H9 (cell line): ENCODE measurements around the gene ARAP1. TPM values are rescaled to one million over a fixed set of nuclear protein-coding genes. Genes with fewer than 3 reads are reported as not detected.

Experiments
- DNase-seq: peaks from one replicate; pipeline ENCODE4 v3.0.0-alpha.2; 2017
- H2AFZ ChIP-seq: one replicate; pipeline ENCODE4 v1.6.1; 2013; ENCODE audit warnings: mild to moderate bottlenecking, low read length, control low read depth, moderate library complexity
- H2AK5ac ChIP-seq: 2 replicates; pipeline ENCODE4 v1.6.1; 2013; ENCODE audit warnings: low read length, control low read depth, mixed read lengths; ENCODE audit not compliant: insufficient read length
- H2BK120ac ChIP-seq: one replicate; pipeline ENCODE4 v1.6.1; 2013; ENCODE audit warnings: low read depth, mild to moderate bottlenecking, low read length, control low read depth, inconsistent platforms; ENCODE audit not compliant: poor library complexity, severe bottlenecking
- H2BK12ac ChIP-seq: 2 replicates; pipeline ENCODE4 v1.6.1; 2013; ENCODE audit warnings: low read length, control low read depth, mixed read lengths, low read depth; ENCODE audit not compliant: insufficient read length
- H2BK15ac ChIP-seq: 2 replicates; pipeline ENCODE4 v1.6.1; 2013; ENCODE audit warnings: low read depth, low read length, control low read depth
- H2BK20ac ChIP-seq: one replicate; pipeline ENCODE4 v1.6.1; 2013; ENCODE audit warnings: low read depth, mild to moderate bottlenecking, low read length, control low read depth, inconsistent platforms; ENCODE audit not compliant: poor library complexity, severe bottlenecking
- H2BK5ac ChIP-seq: 2 replicates; pipeline ENCODE4 v1.6.1; 2013; ENCODE audit warnings: low read length, control low read depth, mixed read lengths; ENCODE audit not compliant: insufficient read length
- H3K14ac ChIP-seq: 2 replicates; pipeline ENCODE4 v1.6.1; 2013; ENCODE audit warnings: low read length, control low read depth; ENCODE audit not compliant: insufficient read depth
- H3K18ac ChIP-seq: 2 replicates; pipeline ENCODE4 v1.6.1; 2013; ENCODE audit warnings: low read depth, mild to moderate bottlenecking, mixed read lengths, low read length, control low read depth; ENCODE audit not compliant: insufficient read length
- H3K23ac ChIP-seq: 2 replicates; pipeline ENCODE4 v1.6.1; 2013; ENCODE audit warnings: low read length, control low read depth, mixed read lengths, low read depth; ENCODE audit not compliant: insufficient read length
- H3K23me2 ChIP-seq: 2 replicates; pipeline ENCODE4 v1.6.1; 2013; ENCODE audit warnings: low read depth, mild to moderate bottlenecking, mixed read lengths, low read length, control low read depth; ENCODE audit not compliant: insufficient read length, poor library complexity, severe bottlenecking
- H3K27ac ChIP-seq: 2 replicates; pipeline ENCODE4 v1.5.1; 2013; ENCODE audit warnings: low read length, control low read depth, mixed read lengths, low read depth; ENCODE audit not compliant: insufficient read length
- H3K27me3 ChIP-seq: 2 replicates; pipeline ENCODE4 v1.6.1; 2013; ENCODE audit warnings: low read length, control low read depth, inconsistent platforms; ENCODE audit not compliant: insufficient read depth
- H3K4ac ChIP-seq: 2 replicates; pipeline ENCODE4 v1.6.1; 2013; ENCODE audit warnings: low read depth, mild to moderate bottlenecking, control low read depth, inconsistent platforms, low read length, moderate library complexity
- H3K4me1 ChIP-seq: 2 replicates; pipeline ENCODE4 v1.6.1; 2013; ENCODE audit warnings: low read length, control low read depth, inconsistent platforms; ENCODE audit not compliant: insufficient read depth
- H3K4me2 ChIP-seq: 2 replicates; pipeline ENCODE4 v1.6.1; 2013; ENCODE audit warnings: low read length, control low read depth, mixed read lengths; ENCODE audit not compliant: insufficient read length, insufficient read depth
- H3K56ac ChIP-seq: 2 replicates; pipeline ENCODE4 v1.6.1; 2013; ENCODE audit warnings: low read depth, mild to moderate bottlenecking, mixed read lengths, low read length, control low read depth; ENCODE audit not compliant: insufficient read length
- H3K79me1 ChIP-seq: 2 replicates; pipeline ENCODE4 v1.6.1; 2013; ENCODE audit warnings: low read depth, mild to moderate bottlenecking, moderate library complexity, low read length, control low read depth, inconsistent platforms; ENCODE audit not compliant: insufficient read depth, poor library complexity, severe bottlenecking
- H3K79me2 ChIP-seq: 2 replicates; pipeline ENCODE4 v1.6.1; 2013; ENCODE audit warnings: low read length, control low read depth, inconsistent platforms; ENCODE audit not compliant: insufficient read depth
- H3K9ac ChIP-seq: 2 replicates; pipeline ENCODE4 v1.6.1; 2013; ENCODE audit warnings: low read length, control low read depth, mixed read lengths; ENCODE audit not compliant: insufficient read length; ENCODE audit errors: extremely low read depth
- H3K9me3 ChIP-seq: one replicate; pipeline ENCODE4 v1.6.1; 2013; ENCODE audit warnings: low read depth, low read length, inconsistent platforms; ENCODE audit not compliant: control insufficient read depth
- H3T11ph ChIP-seq: one replicate; pipeline ENCODE4 v1.6.1; 2013; ENCODE audit warnings: mild to moderate bottlenecking, low read length, control low read depth, inconsistent platforms
- H4K20me1 ChIP-seq: one replicate; pipeline ENCODE4 v1.6.1; 2013; ENCODE audit not compliant: control insufficient read depth, insufficient read length, insufficient read depth
- H4K5ac ChIP-seq: 2 replicates; pipeline ENCODE4 v1.6.1; 2013; ENCODE audit warnings: low read depth, mild to moderate bottlenecking, mixed read lengths, low read length, control low read depth; ENCODE audit not compliant: insufficient read length
- H4K8ac ChIP-seq: replicated peaks from 2 replicates; pipeline ENCODE4 v1.6.1; 2013; ENCODE audit warnings: low read length, control low read depth, mixed read lengths, low read depth; ENCODE audit not compliant: insufficient read length
- H4K91ac ChIP-seq: 2 replicates; pipeline ENCODE4 v1.6.1; 2013; ENCODE audit warnings: low read depth, mild to moderate bottlenecking, moderate library complexity, mixed read lengths, low read length, control low read depth; ENCODE audit not compliant: insufficient read length
- H3K27ac Mint-ChIP-seq, 3 experiments: 2 replicates in 2 of 3; 3 replicates in 1 of 3; pipeline ENCODE4 v1.8.0; 2020 to 2021; ENCODE audit warnings: mixed read lengths in 3 of 3, mild to moderate bottlenecking in 1 of 3, moderate library complexity in 1 of 3
- H3K27me3 Mint-ChIP-seq: 2 replicates; pipeline ENCODE4 v1.8.0; 2021; ENCODE audit warnings: low read depth, mild to moderate bottlenecking, moderate library complexity, mixed read lengths
- H3K36me3 Mint-ChIP-seq, 3 experiments: 2 replicates in 2 of 3; 3 replicates in 1 of 3; pipeline ENCODE4 v1.8.0; 2020 to 2021; ENCODE audit warnings: low read depth in 3 of 3, mixed read lengths in 3 of 3; ENCODE audit not compliant: insufficient read depth in 1 of 3
- H3K4me1 Mint-ChIP-seq, 2 experiments: 2 replicates each; pipeline ENCODE4 v1.8.0; 2020; ENCODE audit warnings: mixed read lengths in 2 of 2
- H3K4me3 Mint-ChIP-seq, 2 experiments: 2 replicates in 1 of 2; 3 replicates in 1 of 2; pipeline ENCODE4 v1.8.0; 2020 to 2021; ENCODE audit warnings: mild to moderate bottlenecking in 2 of 2, mixed read lengths in 2 of 2, moderate library complexity in 1 of 2
- H3K9me3 Mint-ChIP-seq, 2 experiments: 2 replicates in 1 of 2; 3 replicates in 1 of 2; pipeline ENCODE4 v1.8.0; 2020; ENCODE audit warnings: mild to moderate bottlenecking in 2 of 2, mixed read lengths in 2 of 2, moderate library complexity in 1 of 2
- WGBS: extraction: QIAGEN DNeasy Blood & Tissue Kit; methylation state at CpG from one replicate; pipeline ENCODE4 v1.1.7; 2013; ENCODE audit warnings: missing lambda C conversion rate, low lambda C conversion rate, mixed read lengths; ENCODE audit not compliant: insufficient read length; ENCODE audit errors: extremely low coverage; 5-methylcytosine and 5-hydroxymethylcytosine counted together
- total RNA-seq: library from RNA; stranded (reverse); gene quantifications from 2 replicates; pipeline ENCODE4 v1.2.1, GENCODE V29; 2021
- TF ChIP-seq, protein P1 (sequence below): fragments of 200-600 bp; sonication (generic); conservative IDR thresholded peaks from 3 replicates; pipeline ENCODE4 v1.8.0; 2021; ENCODE audit warnings: antibody characterized with exemption, mild to moderate bottlenecking

The ARAP1 gene
- total RNA-seq, 1 experiment from 2014 or later: 59.4 TPM

DNA sequence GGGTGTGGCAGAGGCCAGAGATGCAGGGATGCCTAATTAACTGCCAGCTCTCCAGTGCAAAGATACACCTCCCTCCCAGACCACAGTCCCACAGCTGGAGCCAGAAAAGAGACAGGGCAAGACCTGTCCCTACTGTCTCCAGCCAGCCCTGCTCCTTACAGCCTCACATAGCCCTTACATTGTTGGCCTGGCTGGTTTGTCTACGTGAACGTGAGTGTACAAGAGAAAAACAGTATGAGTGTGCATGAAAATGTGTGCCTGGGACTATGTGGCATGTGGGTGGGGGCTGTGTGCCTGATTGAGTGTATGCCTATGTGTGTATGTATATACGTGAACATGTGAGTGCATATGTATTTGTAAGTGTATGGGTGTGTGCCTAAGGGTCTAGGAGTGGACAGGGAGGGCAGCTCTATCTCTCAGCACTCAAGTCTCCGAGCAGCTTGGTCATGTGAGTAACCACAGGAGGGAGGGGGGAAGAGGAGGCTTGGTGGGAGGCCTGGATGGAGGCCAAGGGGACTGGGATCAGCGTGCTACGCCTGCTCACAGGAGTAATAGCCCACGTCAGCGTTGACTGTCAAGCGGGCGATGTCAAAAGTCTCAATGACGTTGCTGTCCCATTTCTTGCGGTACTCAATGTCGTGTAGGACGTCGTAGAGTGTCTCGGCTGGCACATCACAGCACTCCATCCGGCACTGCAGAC, 6.6 kb upstream of the ARAP1 start:
- Histone ChIP-seq H4K5ac (no peak overlapping the region), H3K23ac (no peak overlapping the region), H3K79me2 (no peaks in the 10 kb centered on the region), H4K8ac (no peak overlapping the region), H2BK15ac (no peak overlapping the region), H3K27ac (no peak overlapping the region), H2BK5ac (no peak overlapping the region), H2AFZ (no peak overlapping the region), H3K4ac (no peak overlapping the region), H2BK120ac (no peak overlapping the region), H3K9me3 (no peaks in the 10 kb centered on the region), H3K23me2 (no peaks in the 10 kb centered on the region), H3K18ac (no peak overlapping the region), H2BK20ac (no peak overlapping the region), H3K79me1 (no peaks in the 10 kb centered on the region), H3K9ac (no peak overlapping the region), H3K4me2 (no peak overlapping the region), H3K56ac (no peak overlapping the region), H2AK5ac (no peak overlapping the region), H4K91ac (no peak overlapping the region), H3K4me1 (no peaks in the 10 kb centered on the region), H3T11ph (no peak overlapping the region), H2BK12ac (no peak overlapping the region), H4K20me1 (no peaks in the 10 kb centered on the region), H3K27me3 (no peaks in the 10 kb centered on the region), H3K14ac (no peak overlapping the region; the same call in 1 of the 2 replicates)
- Mint-ChIP-seq H3K9me3 (no peaks in the 10 kb centered on the region), H3K27me3 (peaks cover 2% of the 10 kb centered on the region; the same call in 1 of the 2 replicates), H3K27ac (peak overlapping the region in 1 of 3 experiments; percentile 60; a peak in 1 of 7 replicates), H3K36me3 (peaks cover 3 to 10% (median 8%) of the 10 kb centered on the region in 3 experiments; a peak in 5 of 7 replicates), H3K4me1 (peaks cover 2 to 19% of the 10 kb centered on the region in 2 experiments; a peak in 3 of 4 replicates), H3K4me3 (no peak overlapping the region)
- no CpG with 5 or more reads among the region's 17 CpGs for WGBS
- DNase-seq: no peak
- TF ChIP-seq, protein P1, sequence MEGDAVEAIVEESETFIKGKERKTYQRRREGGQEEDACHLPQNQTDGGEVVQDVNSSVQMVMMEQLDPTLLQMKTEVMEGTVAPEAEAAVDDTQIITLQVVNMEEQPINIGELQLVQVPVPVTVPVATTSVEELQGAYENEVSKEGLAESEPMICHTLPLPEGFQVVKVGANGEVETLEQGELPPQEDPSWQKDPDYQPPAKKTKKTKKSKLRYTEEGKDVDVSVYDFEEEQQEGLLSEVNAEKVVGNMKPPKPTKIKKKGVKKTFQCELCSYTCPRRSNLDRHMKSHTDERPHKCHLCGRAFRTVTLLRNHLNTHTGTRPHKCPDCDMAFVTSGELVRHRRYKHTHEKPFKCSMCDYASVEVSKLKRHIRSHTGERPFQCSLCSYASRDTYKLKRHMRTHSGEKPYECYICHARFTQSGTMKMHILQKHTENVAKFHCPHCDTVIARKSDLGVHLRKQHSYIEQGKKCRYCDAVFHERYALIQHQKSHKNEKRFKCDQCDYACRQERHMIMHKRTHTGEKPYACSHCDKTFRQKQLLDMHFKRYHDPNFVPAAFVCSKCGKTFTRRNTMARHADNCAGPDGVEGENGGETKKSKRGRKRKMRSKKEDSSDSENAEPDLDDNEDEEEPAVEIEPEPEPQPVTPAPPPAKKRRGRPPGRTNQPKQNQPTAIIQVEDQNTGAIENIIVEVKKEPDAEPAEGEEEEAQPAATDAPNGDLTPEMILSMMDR: no peak
